Upper lobe of left lung (tissue), 4 donors: ENCODE results near the gene NDUFA11.

Source experiments
- CTCF ChIP-seq, 6 experiments: fragments of 450-650 bp in 4 of 6; fragments of 200-600 bp in 2 of 6; sonication (generic) in 2 of 6; IDR thresholded peaks; one replicate each; pipeline ENCODE4 v1.5.1; 2016 to 2019; ENCODE audit warnings: antibody characterized with exemption in 6 of 6
- EP300 ChIP-seq, 4 donors: sonication (generic); formaldehyde crosslinking; IDR thresholded peaks; one replicate each; pipeline ENCODE4 v1.5.1; 2017; ENCODE audit warnings: antibody characterized with exemption in 4 of 4, control low read depth in 2 of 4
- POLR2A ChIP-seq, 4 donors: fragments of 450-650 bp; IDR thresholded peaks; one replicate each; pipeline ENCODE4 v1.5.1; 2016 to 2017; ENCODE audit warnings: antibody characterized with exemption in 4 of 4, mild to moderate bottlenecking in 2 of 4

- TF ChIP-seq CTCF (IDR thresholded peaks at IDR 0.05), result no peak
- TF ChIP-seq POLR2A (IDR thresholded peaks at IDR 0.05), result no peak
- no peak for TF ChIP-seq EP300 (IDR thresholded peaks at IDR 0.05)
These were observed 13.5 kb downstream of the NDUFA11 start for GRCh38 chr19:5890099-5890498.
